HEK293 (cell line): Measurements from ENCODE around the gene PMAIP1.

ENCODE experiments used
- ZBTB1 ChIP-seq: fragments of 450-650 bp; formaldehyde crosslinking; IDR thresholded peaks from 2 replicates; pipeline ENCODE4 v1.5.1; 2016; ENCODE audit warnings: missing biosample characterization, missing genetic modification characterization
- ZNF24 ChIP-seq: fragments of 450-650 bp; formaldehyde crosslinking; IDR thresholded peaks from 2 replicates; pipeline ENCODE4 v1.5.1; 2016; ENCODE audit warnings: missing biosample characterization, missing genetic modification characterization
- ZNF292 ChIP-seq: fragments of 450-650 bp; formaldehyde crosslinking; IDR thresholded peaks from 2 replicates; pipeline ENCODE4 v1.5.1; 2016; ENCODE audit warnings: low read depth, missing biosample characterization, missing genetic modification characterization, borderline replicate concordance
- ZNF404 ChIP-seq: fragments of 450-650 bp; formaldehyde crosslinking; IDR thresholded peaks from 2 replicates; pipeline ENCODE4 v1.5.1; 2017; ENCODE audit warnings: missing biosample characterization, missing genetic modification characterization
- ZNF558 ChIP-seq: fragments of 450-650 bp; formaldehyde crosslinking; IDR thresholded peaks from 2 replicates; pipeline ENCODE4 v1.5.1; 2016; ENCODE audit warnings: missing biosample characterization, missing genetic modification characterization
- ZNF623 ChIP-seq: fragments of 450-650 bp; formaldehyde crosslinking; IDR thresholded peaks from 2 replicates; pipeline ENCODE4 v1.5.1; 2016; ENCODE audit warnings: missing biosample characterization, missing genetic modification characterization
- ZNF645 ChIP-seq: fragments of 450-650 bp; formaldehyde crosslinking; IDR thresholded peaks from 2 replicates; pipeline ENCODE4; 2016; ENCODE audit warnings: missing biosample characterization, missing genetic modification characterization
- ZNF837 ChIP-seq: fragments of 450-650 bp; formaldehyde crosslinking; IDR thresholded peaks from 2 replicates; pipeline ENCODE4 v1.5.1; 2016; ENCODE audit warnings: missing biosample characterization, missing genetic modification characterization
- ZSCAN5A ChIP-seq: fragments of 450-650 bp; formaldehyde crosslinking; IDR thresholded peaks from 2 replicates; pipeline ENCODE4 v1.5.1; 2016; ENCODE audit warnings: missing biosample characterization, missing genetic modification characterization
- TF ChIP-seq, protein P1 (sequence below): fragments of 450-650 bp; formaldehyde crosslinking; IDR thresholded peaks from 2 replicates; pipeline ENCODE4 v1.5.1; 2016; ENCODE audit warnings: missing biosample characterization, missing genetic modification characterization
- TF ChIP-seq, protein P2 (sequence below): fragments of 450-650 bp; formaldehyde crosslinking; IDR thresholded peaks from 2 replicates; pipeline ENCODE4 v1.5.1; 2016; ENCODE audit warnings: missing biosample characterization, missing genetic modification characterization

- TF ChIP-seq, protein P1, sequence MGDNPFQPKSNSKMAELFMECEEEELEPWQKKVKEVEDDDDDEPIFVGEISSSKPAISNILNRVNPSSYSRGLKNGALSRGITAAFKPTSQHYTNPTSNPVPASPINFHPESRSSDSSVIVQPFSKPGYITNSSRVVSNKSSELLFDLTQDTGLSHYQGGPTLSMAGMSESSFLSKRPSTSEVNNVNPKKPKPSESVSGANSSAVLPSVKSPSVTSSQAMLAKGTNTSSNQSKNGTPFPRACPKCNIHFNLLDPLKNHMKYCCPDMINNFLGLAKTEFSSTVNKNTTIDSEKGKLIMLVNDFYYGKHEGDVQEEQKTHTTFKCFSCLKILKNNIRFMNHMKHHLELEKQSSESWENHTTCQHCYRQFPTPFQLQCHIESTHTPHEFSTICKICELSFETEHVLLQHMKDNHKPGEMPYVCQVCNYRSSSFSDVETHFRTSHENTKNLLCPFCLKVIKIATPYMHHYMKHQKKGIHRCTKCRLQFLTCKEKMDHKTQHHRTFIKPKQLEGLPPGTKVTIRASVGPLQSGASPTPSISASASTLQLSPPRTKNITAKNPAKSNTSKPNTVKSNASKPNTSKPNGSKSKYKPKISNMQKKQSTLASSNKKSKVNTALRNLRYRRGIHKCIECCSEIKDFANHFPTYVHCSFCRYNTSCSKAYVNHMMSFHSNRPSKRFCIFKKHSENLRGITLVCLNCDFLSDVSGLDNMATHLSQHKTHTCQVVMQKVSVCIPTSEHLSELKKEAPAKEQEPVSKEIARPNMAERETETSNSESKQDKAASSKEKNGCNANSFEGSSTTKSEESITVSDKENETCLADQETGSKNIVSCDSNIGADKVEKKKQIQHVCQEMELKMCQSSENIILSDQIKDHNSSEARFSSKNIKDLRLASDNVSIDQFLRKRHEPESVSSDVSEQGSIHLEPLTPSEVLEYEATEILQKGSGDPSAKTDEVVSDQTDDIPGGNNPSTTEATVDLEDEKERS (tag by site-specific recombination): no peak
- no peak for TF ChIP-seq ZBTB1 (tag by site-specific recombination)
- TF ChIP-seq, protein P2, sequence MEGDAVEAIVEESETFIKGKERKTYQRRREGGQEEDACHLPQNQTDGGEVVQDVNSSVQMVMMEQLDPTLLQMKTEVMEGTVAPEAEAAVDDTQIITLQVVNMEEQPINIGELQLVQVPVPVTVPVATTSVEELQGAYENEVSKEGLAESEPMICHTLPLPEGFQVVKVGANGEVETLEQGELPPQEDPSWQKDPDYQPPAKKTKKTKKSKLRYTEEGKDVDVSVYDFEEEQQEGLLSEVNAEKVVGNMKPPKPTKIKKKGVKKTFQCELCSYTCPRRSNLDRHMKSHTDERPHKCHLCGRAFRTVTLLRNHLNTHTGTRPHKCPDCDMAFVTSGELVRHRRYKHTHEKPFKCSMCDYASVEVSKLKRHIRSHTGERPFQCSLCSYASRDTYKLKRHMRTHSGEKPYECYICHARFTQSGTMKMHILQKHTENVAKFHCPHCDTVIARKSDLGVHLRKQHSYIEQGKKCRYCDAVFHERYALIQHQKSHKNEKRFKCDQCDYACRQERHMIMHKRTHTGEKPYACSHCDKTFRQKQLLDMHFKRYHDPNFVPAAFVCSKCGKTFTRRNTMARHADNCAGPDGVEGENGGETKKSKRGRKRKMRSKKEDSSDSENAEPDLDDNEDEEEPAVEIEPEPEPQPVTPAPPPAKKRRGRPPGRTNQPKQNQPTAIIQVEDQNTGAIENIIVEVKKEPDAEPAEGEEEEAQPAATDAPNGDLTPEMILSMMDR (tag by site-specific recombination): no peak
- no peak for TF ChIP-seq ZNF558
- TF ChIP-seq ZSCAN5A (tag by site-specific recombination): no peak
- no peak for TF ChIP-seq ZNF24 (tag by site-specific recombination)
- TF ChIP-seq ZNF292 (tag by site-specific recombination): no peak
- TF ChIP-seq ZNF645 (tag by site-specific recombination): no peak
- no peak for TF ChIP-seq ZNF623 (tag by site-specific recombination)
- TF ChIP-seq ZNF404 (tag by site-specific recombination): no peak
- TF ChIP-seq ZNF837 (tag by site-specific recombination): no peak
Measured at GRCh38 chr18:59938676-59939075, 38.9 kb downstream of the PMAIP1 start.
